ENCODE results near the gene ESF1. TPM values are rescaled to one million over a fixed set of nuclear protein-coding genes. Genes with fewer than 3 reads are reported as not detected.

ESF1 gene
- total RNA-seq, 2 donors from 2014 or later: 9.9 to 11.0 TPM

- no peaks in the 10 kb centered on the region for H3K36me3 ChIP-seq
- H3K9me3 ChIP-seq: no peaks in the 10 kb centered on the region
- no peak overlapping the region for H3K9ac ChIP-seq (ENCODE audit: low read depth in 2 of 2, low read length in 2 of 2)
- TF ChIP-seq, protein P1, sequence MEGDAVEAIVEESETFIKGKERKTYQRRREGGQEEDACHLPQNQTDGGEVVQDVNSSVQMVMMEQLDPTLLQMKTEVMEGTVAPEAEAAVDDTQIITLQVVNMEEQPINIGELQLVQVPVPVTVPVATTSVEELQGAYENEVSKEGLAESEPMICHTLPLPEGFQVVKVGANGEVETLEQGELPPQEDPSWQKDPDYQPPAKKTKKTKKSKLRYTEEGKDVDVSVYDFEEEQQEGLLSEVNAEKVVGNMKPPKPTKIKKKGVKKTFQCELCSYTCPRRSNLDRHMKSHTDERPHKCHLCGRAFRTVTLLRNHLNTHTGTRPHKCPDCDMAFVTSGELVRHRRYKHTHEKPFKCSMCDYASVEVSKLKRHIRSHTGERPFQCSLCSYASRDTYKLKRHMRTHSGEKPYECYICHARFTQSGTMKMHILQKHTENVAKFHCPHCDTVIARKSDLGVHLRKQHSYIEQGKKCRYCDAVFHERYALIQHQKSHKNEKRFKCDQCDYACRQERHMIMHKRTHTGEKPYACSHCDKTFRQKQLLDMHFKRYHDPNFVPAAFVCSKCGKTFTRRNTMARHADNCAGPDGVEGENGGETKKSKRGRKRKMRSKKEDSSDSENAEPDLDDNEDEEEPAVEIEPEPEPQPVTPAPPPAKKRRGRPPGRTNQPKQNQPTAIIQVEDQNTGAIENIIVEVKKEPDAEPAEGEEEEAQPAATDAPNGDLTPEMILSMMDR (IDR thresholded peaks at IDR 0.05): no peak
- no peaks in the 10 kb centered on the region for H3K27me3 ChIP-seq
- DNase-seq: no peak
- H3K27ac ChIP-seq: no peak overlapping the region
- no peaks in the 10 kb centered on the region for H3K4me1 ChIP-seq
- intact Hi-C loops (cut with DNase I): no loop called here
- H3K4me3 ChIP-seq: no peak overlapping the region
These were observed 107.5 kb downstream of the ESF1 start for GRCh38 chr20:13677241-13677640.

DNA sequence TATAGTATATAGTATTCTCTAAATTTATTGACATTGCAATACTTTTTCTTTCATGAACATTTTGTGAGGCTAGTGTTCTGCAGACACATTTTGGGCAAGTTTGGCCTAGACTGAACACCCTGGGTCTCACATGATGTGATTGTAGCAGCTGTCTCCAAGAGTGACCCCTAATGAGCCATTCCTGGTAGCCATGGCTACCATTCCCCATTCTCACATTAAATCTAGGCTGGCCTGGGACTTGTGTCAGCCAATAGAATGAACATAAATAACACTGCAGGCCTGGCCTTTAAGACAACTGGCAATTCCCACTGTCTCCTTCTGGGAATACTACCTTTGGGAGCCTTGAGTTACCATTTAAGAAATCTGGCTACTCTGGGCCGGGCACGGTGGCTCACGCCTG lies 108.0 kb downstream of the ESF1 start:
- no peak overlapping the region for H3K27ac ChIP-seq
- TF ChIP-seq, protein P1 (IDR thresholded peaks at IDR 0.05): no peak
- H3K4me1 ChIP-seq: no peaks in the 10 kb centered on the region
- no peaks in the 10 kb centered on the region for H3K36me3 ChIP-seq
- no peaks in the 10 kb centered on the region for H3K27me3 ChIP-seq
- no peaks in the 10 kb centered on the region for H3K9me3 ChIP-seq
- intact Hi-C loops (cut with DNase I): no loop called here
- no peak overlapping the region for H3K9ac ChIP-seq (ENCODE audit: low read depth in 2 of 2, low read length in 2 of 2)
- no peak for DNase-seq
- no peak overlapping the region for H3K4me3 ChIP-seq

DNA sequence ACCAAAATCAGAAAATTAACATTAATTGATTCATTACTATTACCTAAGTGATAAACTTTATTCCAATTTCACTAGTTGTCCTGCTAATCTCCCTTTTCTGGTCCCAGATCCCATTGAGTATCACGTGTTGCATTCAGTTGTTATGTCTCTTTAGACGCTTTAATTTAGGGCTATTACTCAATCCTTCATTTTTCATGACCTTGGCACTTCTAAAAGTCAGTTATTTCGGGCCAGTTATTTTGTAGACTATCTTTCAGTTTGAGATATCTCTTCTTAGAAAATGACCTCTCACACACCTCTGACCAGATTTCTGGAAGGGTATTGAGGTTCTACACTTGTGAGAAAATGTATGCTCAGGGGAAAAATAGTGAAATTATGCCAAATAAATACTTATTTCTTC lies 112.0 kb downstream of the ESF1 start:
- Histone ChIP-seq H3K27me3 (no peaks in the 10 kb centered on the region), H3K36me3 (no peaks in the 10 kb centered on the region), H3K4me1 (no peaks in the 10 kb centered on the region), H3K9me3 (no peaks in the 10 kb centered on the region), H3K4me3 (no peak overlapping the region), H3K9ac (ENCODE audit: low read depth in 2 of 2, low read length in 2 of 2) (no peak overlapping the region), H3K27ac (no peak overlapping the region)
- intact Hi-C loops (cut with DNase I): no loop called here
- TF ChIP-seq, protein P1 (IDR thresholded peaks at IDR 0.05): no peak
- no peak for DNase-seq

- H3K27ac ChIP-seq: no peak overlapping the region
- H3K27me3 ChIP-seq: no peaks in the 10 kb centered on the region
- no peak overlapping the region for H3K4me3 ChIP-seq
- TF ChIP-seq, protein P1 (IDR thresholded peaks at IDR 0.05): no peak
- H3K4me1 ChIP-seq: no peaks in the 10 kb centered on the region
- no peaks in the 10 kb centered on the region for H3K36me3 ChIP-seq
- H3K9ac ChIP-seq (ENCODE audit: low read depth in 2 of 2, low read length in 2 of 2): no peak overlapping the region
- DNase-seq: peak; percentile 32
- H3K9me3 ChIP-seq: no peaks in the 10 kb centered on the region
- intact Hi-C loops (cut with DNase I): no loop called here
These were observed 112.8 kb downstream of the ESF1 start for GRCh38 chr20:13671916-13672378.

- intact Hi-C loops (cut with DNase I): no loop called here
- no peak overlapping the region for H3K27ac ChIP-seq
- TF ChIP-seq, protein P1 (IDR thresholded peaks at IDR 0.05): no peak
- no peaks in the 10 kb centered on the region for H3K27me3 ChIP-seq
- no peaks in the 10 kb centered on the region for H3K36me3 ChIP-seq
- H3K9me3 ChIP-seq: no peaks in the 10 kb centered on the region
- DNase-seq: no peak
- no peak overlapping the region for H3K9ac ChIP-seq (ENCODE audit: low read depth in 2 of 2, low read length in 2 of 2)
- H3K4me3 ChIP-seq: no peak overlapping the region
- H3K4me1 ChIP-seq: no peaks in the 10 kb centered on the region
These were observed 113.2 kb downstream of the ESF1 start for GRCh38 chr20:13671512-13671911.

DNA sequence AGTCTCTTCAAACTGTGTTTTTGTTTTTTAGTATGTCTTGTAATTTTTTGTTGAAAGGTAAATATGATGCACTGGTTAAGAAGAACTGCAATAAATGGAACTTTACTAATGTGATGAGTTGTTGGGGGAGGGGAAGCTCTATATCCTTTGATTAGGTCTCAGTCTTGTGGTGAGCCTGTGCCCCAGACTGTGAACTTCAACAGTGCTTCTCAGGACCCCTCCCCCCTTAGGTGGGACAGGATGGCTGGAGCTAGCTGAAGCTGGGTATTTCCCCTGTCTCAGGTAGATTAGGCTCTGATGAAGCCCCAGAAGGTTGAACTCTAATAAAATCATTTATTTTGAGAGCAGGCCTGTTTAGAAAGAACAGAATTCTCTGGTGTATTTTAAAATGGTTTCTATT lies 114.6 kb downstream of the ESF1 start:
- DNase-seq: no peak
- TF ChIP-seq, protein P1 (IDR thresholded peaks at IDR 0.05): no peak
- no peak overlapping the region for H3K4me3 ChIP-seq
- no peaks in the 10 kb centered on the region for H3K9me3 ChIP-seq
- no peak overlapping the region for H3K27ac ChIP-seq
- intact Hi-C loops (cut with DNase I): no loop called here
- no peaks in the 10 kb centered on the region for H3K27me3 ChIP-seq
- no peaks in the 10 kb centered on the region for H3K36me3 ChIP-seq
- H3K4me1 ChIP-seq: no peaks in the 10 kb centered on the region
- no peak overlapping the region for H3K9ac ChIP-seq (ENCODE audit: low read depth in 2 of 2, low read length in 2 of 2)
